ENCODE results near the gene CD38. TPM values are rescaled to one million over a fixed set of nuclear protein-coding genes. Genes with fewer than 3 reads are reported as not detected.

The CD38 gene
- total RNA-seq, 1 experiment from 2014 or later = 0.17 TPM

GRCh38 chr4:15774020-15774420 lies 4.1 kb upstream of the CD38 start:
- Mint-ChIP-seq H3K27me3 (ENCODE audit: low read depth) (peaks cover 53% of the 10 kb centered on the region), H3K4me3 (no peak overlapping the region), H3K27ac (no peak overlapping the region), H3K9me3 (no peaks in the 10 kb centered on the region), H3K4me1 (no peaks in the 10 kb centered on the region), H3K36me3 (no peaks in the 10 kb centered on the region)
- ChIA-PET POLR2A (no interaction called here), CTCF (interaction anchor here (2.9 kb wide), 1 partner anchor 31 kb away, joined by 10 read pairs; no protein-coding TSS in a partner anchor)
- ATAC-seq (no peak), DNase-seq (ENCODE audit: low spot score) (no peak)
- TF ChIP-seq TEAD1 (CRISPR knock-in tag; IDR thresholded peaks at IDR 0.05) (no peak), NR2C2 (CRISPR knock-in tag; IDR thresholded peaks at IDR 0.05) (no peak), ZNF138 (CRISPR knock-in tag; conservative IDR thresholded peaks at IDR 0.05) (no peak), MYBL2 (CRISPR knock-in tag; IDR thresholded peaks at IDR 0.05) (no peak), FOXP1 (CRISPR knock-in tag; IDR thresholded peaks at IDR 0.05; ENCODE audit: borderline replicate concordance) (no peak), OVOL2 (CRISPR knock-in tag; IDR thresholded peaks at IDR 0.05; ENCODE audit: borderline replicate concordance) (no peak), FOXJ3 (CRISPR knock-in tag; IDR thresholded peaks at IDR 0.05; ENCODE audit: borderline replicate concordance) (no peak), TP53 (CRISPR knock-in tag; IDR thresholded peaks at IDR 0.05) (no peak), ZNF317 (CRISPR knock-in tag; IDR thresholded peaks at IDR 0.05; ENCODE audit: borderline replicate concordance, low read depth) (no peak), CBFB (CRISPR knock-in tag; IDR thresholded peaks at IDR 0.05; ENCODE audit: low read depth) (no peak), ZNF425 (CRISPR knock-in tag; conservative IDR thresholded peaks at IDR 0.05) (no peak), ZBTB21 (CRISPR knock-in tag; IDR thresholded peaks at IDR 0.05; ENCODE audit: borderline replicate concordance) (no peak), SMAD4 (CRISPR knock-in tag; IDR thresholded peaks at IDR 0.05) (no peak), NFE2L1 (CRISPR knock-in tag; IDR thresholded peaks at IDR 0.05) (no peak)
- TF ChIP-seq, protein P1, sequence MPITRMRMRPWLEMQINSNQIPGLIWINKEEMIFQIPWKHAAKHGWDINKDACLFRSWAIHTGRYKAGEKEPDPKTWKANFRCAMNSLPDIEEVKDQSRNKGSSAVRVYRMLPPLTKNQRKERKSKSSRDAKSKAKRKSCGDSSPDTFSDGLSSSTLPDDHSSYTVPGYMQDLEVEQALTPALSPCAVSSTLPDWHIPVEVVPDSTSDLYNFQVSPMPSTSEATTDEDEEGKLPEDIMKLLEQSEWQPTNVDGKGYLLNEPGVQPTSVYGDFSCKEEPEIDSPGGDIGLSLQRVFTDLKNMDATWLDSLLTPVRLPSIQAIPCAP (CRISPR knock-in tag; IDR thresholded peaks at IDR 0.05) = no peak

DNA sequence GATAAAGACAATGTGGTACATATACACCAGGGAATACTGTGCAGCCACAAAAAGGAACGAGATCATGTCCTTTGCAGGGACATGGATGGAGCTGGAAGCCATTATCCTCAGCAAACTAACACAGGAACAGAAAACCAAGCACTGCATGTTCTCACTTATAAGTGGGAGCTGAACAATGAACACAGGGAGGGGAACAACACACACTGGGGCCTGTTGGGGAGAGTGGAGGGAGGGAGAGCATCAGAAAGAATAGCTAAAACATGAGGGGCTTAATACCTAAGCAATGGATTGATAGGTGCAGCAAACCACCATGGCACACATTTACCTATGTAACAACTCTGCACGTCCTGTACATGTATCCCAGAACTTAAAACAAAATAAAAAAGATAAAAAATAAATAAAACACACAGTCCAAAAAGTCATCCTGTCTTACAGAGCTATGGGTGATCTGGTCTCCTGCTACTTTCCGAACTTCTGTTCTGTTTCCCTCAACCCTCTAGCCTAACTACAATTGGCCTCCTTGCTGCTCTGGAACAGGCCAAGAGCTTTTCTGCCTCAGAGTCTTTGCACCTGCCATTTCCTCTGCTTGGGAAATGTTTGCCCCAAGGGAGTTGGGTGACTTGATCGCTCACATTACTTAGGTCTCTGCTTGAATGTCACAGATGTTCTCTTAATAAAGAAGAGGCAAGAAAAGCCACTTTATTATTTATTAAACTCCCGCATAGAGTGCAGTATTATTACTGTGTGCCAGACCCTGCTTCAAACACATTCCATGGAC lies 1.1 kb upstream of the CD38 start:
- POLR2A ChIA-PET = no interaction called here
- H3K27ac Mint-ChIP-seq = no peak overlapping the region
- H3K27me3 Mint-ChIP-seq (ENCODE audit: low read depth) = peaks cover 74% of the 10 kb centered on the region
- ATAC-seq (no peak), DNase-seq (ENCODE audit: low spot score) (no peak)
- CTCF ChIA-PET = interaction anchor here (1.0 kb wide), 1 partner anchor 29 kb away, joined by 3 read pairs; no protein-coding TSS in a partner anchor
- TF ChIP-seq NR1H2 (CRISPR knock-in tag; IDR thresholded peaks at IDR 0.05) = no peak
- TF ChIP-seq OVOL2 (CRISPR knock-in tag; IDR thresholded peaks at IDR 0.05; ENCODE audit: borderline replicate concordance) = no peak
- TF ChIP-seq KAT7 (CRISPR knock-in tag; IDR thresholded peaks at IDR 0.05; ENCODE audit: borderline replicate concordance) = no peak
- no peak for TF ChIP-seq ESRRA (CRISPR knock-in tag; IDR thresholded peaks at IDR 0.05; ENCODE audit: borderline replicate concordance)
- no peak for TF ChIP-seq ZNF138 (CRISPR knock-in tag; conservative IDR thresholded peaks at IDR 0.05)
- no peak for TF ChIP-seq MYBL2 (CRISPR knock-in tag; IDR thresholded peaks at IDR 0.05)
- TF ChIP-seq ZNF671 (CRISPR knock-in tag; IDR thresholded peaks at IDR 0.05) = no peak
- no peak for TF ChIP-seq TEAD4 (CRISPR knock-in tag; IDR thresholded peaks at IDR 0.05)
- TF ChIP-seq, protein P2, sequence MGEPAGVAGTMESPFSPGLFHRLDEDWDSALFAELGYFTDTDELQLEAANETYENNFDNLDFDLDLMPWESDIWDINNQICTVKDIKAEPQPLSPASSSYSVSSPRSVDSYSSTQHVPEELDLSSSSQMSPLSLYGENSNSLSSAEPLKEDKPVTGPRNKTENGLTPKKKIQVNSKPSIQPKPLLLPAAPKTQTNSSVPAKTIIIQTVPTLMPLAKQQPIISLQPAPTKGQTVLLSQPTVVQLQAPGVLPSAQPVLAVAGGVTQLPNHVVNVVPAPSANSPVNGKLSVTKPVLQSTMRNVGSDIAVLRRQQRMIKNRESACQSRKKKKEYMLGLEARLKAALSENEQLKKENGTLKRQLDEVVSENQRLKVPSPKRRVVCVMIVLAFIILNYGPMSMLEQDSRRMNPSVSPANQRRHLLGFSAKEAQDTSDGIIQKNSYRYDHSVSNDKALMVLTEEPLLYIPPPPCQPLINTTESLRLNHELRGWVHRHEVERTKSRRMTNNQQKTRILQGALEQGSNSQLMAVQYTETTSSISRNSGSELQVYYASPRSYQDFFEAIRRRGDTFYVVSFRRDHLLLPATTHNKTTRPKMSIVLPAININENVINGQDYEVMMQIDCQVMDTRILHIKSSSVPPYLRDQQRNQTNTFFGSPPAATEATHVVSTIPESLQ (CRISPR knock-in tag; IDR thresholded peaks at IDR 0.05) = no peak
- TF ChIP-seq ATF3 (CRISPR knock-in tag; conservative IDR thresholded peaks at IDR 0.05) = no peak
- TF ChIP-seq HMGA2 (CRISPR knock-in tag; IDR thresholded peaks at IDR 0.05) = no peak
- no peak for TF ChIP-seq ATF1 (CRISPR knock-in tag; IDR thresholded peaks at IDR 0.05)
- TF ChIP-seq CBFB (CRISPR knock-in tag; IDR thresholded peaks at IDR 0.05; ENCODE audit: low read depth) = no peak
- TF ChIP-seq CREB1 (CRISPR knock-in tag; IDR thresholded peaks at IDR 0.05) = no peak
- no peak for TF ChIP-seq ZNF512 (CRISPR knock-in tag; IDR thresholded peaks at IDR 0.05; ENCODE audit: borderline replicate concordance)
- TF ChIP-seq ZNF121 (CRISPR knock-in tag; IDR thresholded peaks at IDR 0.05) = no peak
- TF ChIP-seq ZBTB21 (CRISPR knock-in tag; IDR thresholded peaks at IDR 0.05; ENCODE audit: borderline replicate concordance) = no peak
- no peak for TF ChIP-seq TEAD1 (CRISPR knock-in tag; IDR thresholded peaks at IDR 0.05)
- H3K4me1 Mint-ChIP-seq = peaks cover 7% of the 10 kb centered on the region
- no peaks in the 10 kb centered on the region for H3K36me3 Mint-ChIP-seq
- no peak overlapping the region for H3K4me3 Mint-ChIP-seq
- no peaks in the 10 kb centered on the region for H3K9me3 Mint-ChIP-seq

Measured in WTC11 (cell line).